GM19467 (cell line): ENCODE data around the gene CFAP251.

ENCODE experiments used
- ATAC-seq: cut with Tn5 transposase; IDR thresholded peaks from one replicate; pipeline ENCODE4 v1.9.1; 2021; ENCODE audit warnings: mild to moderate bottlenecking, moderate library complexity; ENCODE audit not compliant: unreplicated experiment

The CFAP251 gene

DNA sequence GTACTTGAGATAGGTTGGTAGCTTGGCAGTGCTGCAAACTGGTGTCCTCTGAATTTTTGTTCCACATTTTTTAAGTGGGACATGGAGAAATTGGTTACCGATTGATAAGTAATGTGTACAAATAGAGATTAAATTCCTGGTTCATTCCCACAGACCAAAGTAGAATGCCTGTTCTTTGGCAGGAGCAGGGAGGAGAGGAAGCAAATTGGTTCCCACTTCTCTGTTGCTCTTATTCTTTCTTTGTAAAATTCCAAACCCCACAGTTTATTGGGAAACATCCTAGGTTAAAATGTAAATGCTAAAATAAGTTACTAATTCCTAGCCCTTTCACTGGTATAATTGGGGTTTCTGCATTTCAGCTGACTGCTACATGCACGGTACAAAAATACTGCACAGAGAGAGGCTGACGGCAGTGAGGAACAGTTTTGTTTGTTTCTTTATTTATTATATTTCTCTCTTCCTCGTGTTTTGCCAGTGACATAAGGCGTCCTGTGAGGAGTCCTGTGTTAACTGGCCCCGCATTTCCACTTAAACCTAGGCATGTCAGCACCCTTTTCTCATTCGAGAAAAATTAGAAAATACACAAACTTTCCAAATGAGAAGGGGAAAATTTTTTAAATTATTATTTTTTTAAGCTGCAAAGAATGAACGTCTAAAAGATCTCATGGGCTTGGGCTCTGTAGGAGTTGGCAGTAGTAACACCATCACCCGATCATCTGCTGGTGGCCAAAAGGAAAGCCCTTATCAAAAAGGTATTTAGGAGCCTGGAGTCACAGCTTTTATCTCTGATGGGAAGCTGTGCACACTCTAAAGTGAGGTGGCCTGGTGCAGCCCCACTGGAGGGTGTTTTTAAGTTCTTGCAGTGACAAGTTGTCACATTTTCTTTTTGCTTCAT lies 77.9 kb downstream of the CFAP251 start:
- ATAC-seq: no peak

- no peak for ATAC-seq
Observed at GRCh38 chr12:121996945-121997612, 78.7 kb downstream of the CFAP251 start.

GRCh38 chr12:122001466-122002209 lies 83.2 kb downstream of the CFAP251 start:
- ATAC-seq: no peak

DNA sequence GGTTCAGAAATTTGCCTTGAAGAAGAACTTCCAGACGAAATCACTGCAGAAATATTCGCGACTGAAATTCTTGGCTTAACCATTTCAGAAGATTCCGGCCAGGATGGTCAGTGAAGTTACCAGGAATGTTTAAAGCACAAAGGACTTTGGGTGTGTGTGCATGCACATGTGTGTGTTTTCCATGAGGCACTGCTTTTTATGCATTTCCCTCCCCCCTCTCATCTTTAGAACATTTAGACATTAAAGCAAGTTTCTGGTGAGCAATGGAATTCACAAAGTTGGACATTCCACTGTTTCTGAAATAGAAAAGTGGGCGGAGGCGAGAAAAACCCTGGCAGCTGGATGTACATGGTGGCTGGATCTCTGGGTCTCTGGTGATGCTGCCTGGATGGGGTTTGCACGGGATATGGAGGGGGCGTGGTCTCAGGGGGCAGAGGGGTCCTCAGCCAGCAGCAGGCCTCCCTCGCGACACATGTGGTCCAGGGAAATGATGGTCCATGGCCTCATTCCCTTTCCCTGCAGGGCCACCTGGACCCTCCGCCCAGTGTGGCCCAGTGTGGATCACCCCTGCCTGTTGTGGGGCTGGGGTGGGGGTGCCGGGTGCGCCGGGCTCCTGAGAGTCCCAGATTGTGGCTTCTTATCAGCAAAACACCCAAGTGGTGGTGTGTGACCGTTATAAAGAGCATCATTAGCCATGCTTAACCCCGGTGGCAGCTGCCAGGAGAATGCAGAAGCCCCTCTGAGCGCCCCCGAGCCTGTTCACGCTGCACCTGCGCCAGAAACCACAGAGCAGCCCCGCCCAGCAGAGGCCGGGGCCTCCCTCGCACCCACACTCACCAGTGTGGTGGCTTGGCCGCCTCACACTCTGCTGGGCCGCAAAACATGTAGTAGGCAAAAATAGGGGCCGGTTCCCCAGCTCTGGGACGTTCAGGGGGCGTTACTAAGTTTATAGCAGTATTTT lies 85.5 kb downstream of the CFAP251 start:
- ATAC-seq: no peak

- ATAC-seq: no peak
Observed at GRCh38 chr12:122004633-122005071, 86.3 kb downstream of the CFAP251 start.

DNA sequence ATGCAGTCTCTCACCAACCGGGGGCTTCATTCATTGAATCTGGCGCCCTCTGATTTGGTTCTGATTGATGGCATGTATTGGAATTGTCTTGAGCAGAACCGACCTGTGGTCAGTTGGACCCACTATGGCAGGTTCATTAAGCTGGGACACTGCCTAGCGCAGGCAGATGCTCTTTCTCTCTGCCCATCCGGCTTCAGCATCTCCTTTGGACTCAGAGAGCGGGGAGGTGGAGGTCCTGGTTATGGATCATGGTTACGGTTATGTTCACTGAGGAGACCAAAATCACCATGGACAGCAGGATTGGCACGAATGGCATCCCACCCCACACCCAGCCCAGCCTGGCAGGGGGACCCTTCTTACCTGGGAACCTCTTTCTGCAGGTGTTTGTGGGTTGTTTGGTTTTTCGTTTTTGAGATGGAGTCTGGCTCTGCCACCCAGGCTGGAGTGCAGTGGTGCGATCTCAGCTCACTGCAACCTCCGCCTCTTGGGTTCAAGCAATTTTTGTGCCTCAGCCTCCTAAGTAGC lies 86.9 kb downstream of the CFAP251 start:
- no peak for ATAC-seq

GRCh38 chr12:122006186-122006926 lies 88.0 kb downstream of the CFAP251 start:
- ATAC-seq: no peak

DNA sequence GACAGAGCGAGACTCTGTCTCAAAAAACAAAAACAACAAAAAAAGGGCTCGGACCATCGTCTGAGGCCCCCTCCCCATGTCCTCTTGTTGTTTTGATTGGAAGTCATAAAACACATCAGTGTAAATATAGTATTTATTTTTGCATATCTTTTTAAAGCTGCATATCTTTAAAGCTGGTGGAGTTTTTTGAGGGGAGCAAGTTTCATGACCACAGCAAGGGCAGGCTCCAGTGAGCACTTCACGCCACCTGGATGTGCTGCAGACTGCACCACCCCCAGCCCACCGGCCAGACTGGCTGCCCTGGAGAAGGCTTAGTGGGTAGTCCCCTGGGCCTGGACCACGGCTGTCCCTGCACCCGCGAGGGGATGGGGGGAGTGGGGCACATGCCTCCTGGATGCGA lies 91.3 kb downstream of the CFAP251 start:
- ATAC-seq: no peak

- ATAC-seq: no peak
Observed at GRCh38 chr12:122012184-122012583, 93.8 kb downstream of the CFAP251 start.

DNA sequence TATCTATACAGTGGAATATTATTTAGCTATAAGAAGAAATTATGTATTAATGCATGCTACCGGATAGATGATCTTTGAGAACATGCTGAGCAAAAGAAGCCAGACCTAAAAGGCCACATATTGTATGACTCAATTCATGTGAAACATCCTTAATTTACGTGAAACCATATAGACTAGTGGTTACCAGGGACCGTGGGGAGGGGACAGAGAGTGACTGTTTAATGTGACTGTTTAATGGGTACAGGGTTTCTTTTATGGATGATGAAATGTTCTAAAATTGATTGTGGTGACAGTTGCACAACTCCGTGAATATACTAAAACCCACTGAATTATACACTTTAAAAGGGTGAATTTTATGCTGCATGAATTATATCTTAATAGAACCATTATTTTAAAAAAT lies 94.7 kb downstream of the CFAP251 start:
- ATAC-seq: no peak

GRCh38 chr12:122013791-122014590 lies 95.6 kb downstream of the CFAP251 start:
- ATAC-seq: no peak

- ATAC-seq: no peak
Observed at GRCh38 chr12:122014781-122015180, 96.4 kb downstream of the CFAP251 start.

- ATAC-seq: no peak
Observed at GRCh38 chr12:122018457-122018856, 100.1 kb downstream of the CFAP251 start.

- no peak for ATAC-seq
Observed at GRCh38 chr12:122018937-122019336, 100.5 kb downstream of the CFAP251 start.

- no peak for ATAC-seq
Observed at GRCh38 chr12:122020795-122021192, 102.4 kb downstream of the CFAP251 start.

DNA sequence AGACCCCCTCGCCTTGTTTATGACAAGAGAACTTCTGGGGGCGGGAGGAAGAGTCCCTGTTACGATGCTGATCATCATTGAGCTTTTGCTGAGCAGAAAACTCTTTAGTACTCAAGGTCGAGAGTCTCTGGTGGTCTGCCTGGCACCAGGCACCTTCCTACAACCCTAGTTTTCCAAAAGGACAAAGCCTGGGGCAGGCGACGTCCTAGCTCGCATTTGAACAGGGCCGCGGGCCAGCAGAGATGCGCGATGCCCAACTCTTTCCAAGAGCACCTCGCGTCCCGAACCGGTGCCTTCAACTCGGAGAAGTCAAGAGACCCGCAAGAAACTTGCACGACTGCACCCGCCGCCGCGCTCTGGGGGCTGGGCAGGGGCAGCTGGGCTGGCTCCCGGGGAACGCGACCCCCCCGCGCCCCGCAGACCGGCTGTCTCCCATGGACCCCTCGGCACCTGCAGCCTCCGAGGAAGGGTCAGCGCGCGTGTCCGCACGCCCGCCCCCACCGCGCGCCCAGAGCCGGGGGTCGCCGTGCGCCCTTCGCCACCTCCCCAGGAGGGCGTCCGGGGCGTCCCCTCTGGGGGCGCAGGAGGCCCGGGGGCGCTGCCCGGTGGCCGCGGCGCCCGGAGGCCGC lies 102.9 kb downstream of the CFAP251 start:
- no peak for ATAC-seq

DNA sequence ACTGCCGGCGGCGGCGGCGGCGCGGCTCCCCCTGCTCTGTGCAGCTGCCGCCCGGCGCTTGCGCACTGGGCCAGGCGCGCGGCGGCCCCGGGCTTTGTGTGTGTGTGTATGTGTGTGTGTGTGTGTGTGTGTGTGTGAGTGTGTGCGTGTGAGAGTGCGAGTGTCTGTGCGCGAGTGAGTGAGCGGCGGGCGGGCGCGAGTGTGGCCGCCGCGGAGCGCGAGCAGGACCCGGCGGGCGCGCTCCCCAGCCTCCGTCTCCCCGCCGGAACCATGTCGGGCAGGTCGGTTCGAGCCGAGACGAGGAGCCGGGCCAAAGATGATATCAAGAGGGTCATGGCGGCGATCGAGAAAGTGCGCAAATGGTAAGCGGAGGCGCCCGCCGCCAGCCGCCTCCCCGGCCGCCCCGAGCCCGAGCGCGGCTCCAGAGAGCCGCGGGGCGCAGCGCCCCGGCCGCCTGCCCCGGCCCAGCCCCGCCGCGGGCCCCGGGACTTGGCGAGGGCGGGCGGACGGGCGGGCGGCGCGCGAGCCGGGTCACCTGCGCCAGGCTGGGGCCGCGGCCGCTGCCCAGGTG lies 103.5 kb downstream of the CFAP251 start, which contains the start of gene BCL7A:
TSS of gene BCL7A (plus strand) at position 63 of the 571 bp plus-strand sequence. CDS start at position 271, 208 bp downstream.
- no peak for ATAC-seq
